GM19455 (cell line): ENCODE results near the gene ABCC10.
"Not testable (repeated sequence)": the region's sequence is repeated elsewhere in the genome, so short reads cannot be mapped to it uniquely, and the experiment has no call there.

Source experiments
- ATAC-seq: cut with Tn5 transposase; IDR thresholded peaks from one replicate; pipeline ENCODE4 v1.9.1; 2021; ENCODE audit not compliant: unreplicated experiment

ABCC10 gene

GRCh38 chr6:43494321-43494720 lies 67.0 kb downstream of the ABCC10 start:
- no peak for ATAC-seq

- no peak for ATAC-seq
Measured at GRCh38 chr6:43494766-43495165, 67.4 kb downstream of the ABCC10 start.

DNA sequence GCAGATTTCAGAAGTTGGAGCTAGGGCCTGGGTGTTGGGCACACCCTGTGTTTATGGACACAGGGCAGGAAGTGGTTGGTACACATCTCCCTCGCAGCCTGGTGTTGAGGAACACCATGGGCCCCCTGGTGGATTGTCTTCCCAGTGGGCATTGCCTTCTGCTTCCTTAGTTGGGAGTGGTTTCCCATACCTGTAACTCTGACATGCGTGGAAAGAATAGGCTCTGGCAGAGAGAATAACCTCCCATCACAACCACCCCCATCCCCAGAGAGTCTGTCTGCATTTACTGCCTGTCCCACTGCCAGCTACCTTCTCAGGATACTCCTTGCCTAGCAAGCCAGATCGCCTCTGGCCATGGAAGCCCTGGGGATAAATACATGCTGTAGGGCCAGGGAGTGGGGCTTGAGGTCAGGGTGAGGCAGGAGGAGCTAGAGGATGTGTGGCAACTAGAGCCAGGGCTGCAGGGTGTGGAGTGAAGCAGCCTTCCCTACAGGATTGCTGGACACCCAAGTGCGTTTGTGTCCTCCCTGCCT lies 68.1 kb downstream of the ABCC10 start:
- ATAC-seq, result no peak

DNA sequence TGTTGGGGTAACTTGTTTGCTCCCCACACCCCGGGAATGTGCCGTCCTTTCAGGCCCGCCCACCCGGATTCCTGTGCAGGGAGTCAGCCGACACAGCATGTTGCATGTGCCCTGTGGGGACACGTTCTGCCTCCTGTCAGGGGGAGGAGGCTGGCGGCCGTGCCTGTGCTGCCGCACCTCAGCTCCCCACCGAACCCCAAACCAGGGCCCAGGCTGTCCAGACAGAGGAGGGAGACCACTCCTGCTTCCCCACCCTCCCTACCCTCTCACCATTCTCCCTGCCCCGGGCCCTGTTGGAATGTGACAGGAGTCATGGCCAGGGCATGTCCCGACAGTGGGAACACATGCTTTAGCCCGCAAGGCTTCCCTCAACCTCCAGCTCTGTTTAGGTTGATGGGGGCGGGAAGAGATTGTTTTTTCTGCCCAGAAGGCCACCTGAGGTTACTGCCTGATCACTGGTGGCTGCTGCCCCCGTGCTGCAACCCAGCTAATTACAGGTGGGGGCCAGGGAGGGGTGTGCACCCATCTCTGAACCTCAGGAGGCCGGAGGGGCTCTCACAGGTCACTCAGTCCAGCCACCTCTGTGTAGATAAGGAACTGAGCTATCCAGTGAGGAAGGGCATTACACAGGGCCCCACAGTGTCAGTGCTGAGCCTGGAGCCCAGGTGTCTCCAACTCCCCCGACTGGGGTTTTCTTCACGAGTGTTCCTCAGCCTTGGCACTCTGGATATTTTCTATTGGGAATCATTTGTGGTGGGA lies 69.2 kb downstream of the ABCC10 start:
- ATAC-seq, result no peak

- ATAC-seq, result no peak
Measured at GRCh38 chr6:43497129-43497396, 69.7 kb downstream of the ABCC10 start.

GRCh38 chr6:43497689-43498088 lies 70.3 kb downstream of the ABCC10 start:
- ATAC-seq, result no peak

DNA sequence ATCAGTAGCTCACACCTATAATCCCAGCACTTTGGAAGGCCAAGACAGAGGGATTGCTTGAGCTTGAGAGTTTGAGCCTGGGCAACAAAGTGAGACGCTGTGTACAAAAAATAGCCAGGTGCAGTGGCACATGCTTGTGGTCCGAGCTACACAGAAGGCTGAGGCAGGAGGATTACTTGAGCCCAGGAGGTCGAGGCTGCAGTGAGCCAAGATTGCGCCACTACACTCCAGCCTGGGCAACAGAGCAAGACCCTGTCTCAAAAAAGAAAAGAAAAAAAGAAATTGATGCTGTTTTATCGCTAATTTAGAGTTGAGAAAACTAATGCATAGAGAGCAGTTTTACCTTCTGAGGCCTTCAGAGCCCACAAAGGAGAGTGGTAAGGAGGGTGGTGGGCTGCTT lies 71.0 kb downstream of the ABCC10 start:
- ATAC-seq, result not testable (repeated sequence)

- no peak for ATAC-seq
Measured at GRCh38 chr6:43499028-43499815, 71.9 kb downstream of the ABCC10 start.
